Measurements from ENCODE around the gene PTPRG. TPM values are rescaled to one million over a fixed set of nuclear protein-coding genes. Genes with fewer than 3 reads are reported as not detected.

Gene PTPRG
- total and polyA plus RNA-seq, 7 donors: 0.69 to 76.3 (median 62.7) TPM

GRCh38 chr3:62161371-62161770, 600.0 kb downstream of the PTPRG start:
- H3K4me1 ChIP-seq: peaks cover 0 to 40% (median 34%) of the 10 kb centered on the region in 4 donors
- H3K27ac ChIP-seq: peak overlapping the region in 2 of 4 donors; percentile 70 to 73
- no peaks in the 10 kb centered on the region for H3K27me3 ChIP-seq
- H3K4me3 ChIP-seq: no peak overlapping the region
- no peaks in the 10 kb centered on the region for H3K9me3 ChIP-seq
- TF ChIP-seq POLR2AphosphoS5 (IDR thresholded peaks at IDR 0.05): peak in 2 of 4 donors; percentile 23 to 40
- no peak for TF ChIP-seq EP300 (IDR thresholded peaks at IDR 0.05)
- no peak for DNase-seq
- intact Hi-C loops (cut with DNase I): no loop called here
- H3K36me3 ChIP-seq: peaks cover 0 to 9% (median 0%) of the 10 kb centered on the region in 4 donors
- 75 to 86% methylated on average over 4 of the region's 4 CpGs for WGBS, 2 donors

- TF ChIP-seq POLR2A (IDR thresholded peaks at IDR 0.05) (no peak), CTCF (IDR thresholded peaks at IDR 0.05) (no peak), POLR2AphosphoS5 (IDR thresholded peaks at IDR 0.05) (no peak), EP300 (IDR thresholded peaks at IDR 0.05) (no peak)
- DNase-seq: no peak
- intact Hi-C loops (cut with DNase I): no loop called here
- peaks cover 0 to 43% (median 27%) of the 10 kb centered on the region in 4 donors for H3K4me1 ChIP-seq
- no peaks in the 10 kb centered on the region for H3K9me3 ChIP-seq
- H3K4me3 ChIP-seq: no peak overlapping the region
- H3K27ac ChIP-seq: no peak overlapping the region
- WGBS, 2 donors: 89 to 91% methylated on average over 5 of the region's 5 CpGs
- no peaks in the 10 kb centered on the region for H3K36me3 ChIP-seq
- no peaks in the 10 kb centered on the region for H3K27me3 ChIP-seq
These were observed 602.8 kb downstream of the PTPRG start for GRCh38 chr3:62164196-62164595.

- TF ChIP-seq POLR2AphosphoS5 (IDR thresholded peaks at IDR 0.05) (no peak), EP300 (IDR thresholded peaks at IDR 0.05) (no peak), POLR2A (IDR thresholded peaks at IDR 0.05) (no peak), CTCF (IDR thresholded peaks at IDR 0.05) (no peak)
- H3K27me3 ChIP-seq: no peaks in the 10 kb centered on the region
- H3K27ac ChIP-seq: no peak overlapping the region
- H3K36me3 ChIP-seq: no peaks in the 10 kb centered on the region
- DNase-seq: no peak
- H3K9me3 ChIP-seq: no peaks in the 10 kb centered on the region
- H3K4me3 ChIP-seq: no peak overlapping the region
- WGBS, 2 donors: 79 to 80% methylated on average over 5 of the region's 5 CpGs
- intact Hi-C loops (cut with DNase I): no loop called here
- peaks cover 0 to 38% (median 21%) of the 10 kb centered on the region in 4 donors for H3K4me1 ChIP-seq
These were observed 603.4 kb downstream of the PTPRG start for GRCh38 chr3:62164746-62165145.

GRCh38 chr3:62167566-62168262, 606.3 kb downstream of the PTPRG start:
- Histone ChIP-seq H3K27ac (peak overlapping the region in 2 of 4 donors; percentile 21 to 22), H3K36me3 (no peaks in the 10 kb centered on the region), H3K9me3 (peaks cover 0 to 3% (median 0%) of the 10 kb centered on the region in 4 donors), H3K4me1 (peaks cover 0 to 17% (median 4%) of the 10 kb centered on the region in 4 donors), H3K27me3 (no peaks in the 10 kb centered on the region), H3K4me3 (no peak overlapping the region)
- 92 to 93% methylated on average over 12 of the region's 12 CpGs for WGBS, 2 donors
- intact Hi-C loops (cut with DNase I): no loop called here
- no peak for DNase-seq
- no peak for TF ChIP-seq POLR2A (IDR thresholded peaks at IDR 0.05)
- TF ChIP-seq POLR2AphosphoS5 (IDR thresholded peaks at IDR 0.05): no peak
- no peak for TF ChIP-seq EP300 (IDR thresholded peaks at IDR 0.05)
- TF ChIP-seq CTCF (IDR thresholded peaks at IDR 0.05): no peak

- H3K36me3 ChIP-seq: no peaks in the 10 kb centered on the region
- TF ChIP-seq CTCF (IDR thresholded peaks at IDR 0.05): no peak
- TF ChIP-seq EP300 (IDR thresholded peaks at IDR 0.05): no peak
- no peak for TF ChIP-seq POLR2AphosphoS5 (IDR thresholded peaks at IDR 0.05)
- TF ChIP-seq POLR2A (IDR thresholded peaks at IDR 0.05): no peak
- H3K4me3 ChIP-seq: no peak overlapping the region
- intact Hi-C loops (cut with DNase I): no loop called here
- H3K27me3 ChIP-seq: no peaks in the 10 kb centered on the region
- peaks cover 0 to 3% (median 0%) of the 10 kb centered on the region in 4 donors for H3K9me3 ChIP-seq
- no peak for DNase-seq
- no peak overlapping the region for H3K27ac ChIP-seq
- WGBS, 2 donors: 90 to 94% methylated on average over 3 of the region's 3 CpGs
- peaks cover 0 to 17% (median 4%) of the 10 kb centered on the region in 4 donors for H3K4me1 ChIP-seq
These were observed 607.0 kb downstream of the PTPRG start for GRCh38 chr3:62168356-62168755.
